Body of pancreas (tissue), 4 donors: ENCODE results near the gene CLEC16A.

Experiments used
- CTCF ChIP-seq, 7 experiments: fragments of 450-650 bp in 4 of 7; fragments of 200-600 bp in 3 of 7; sonication (generic) in 3 of 7; IDR thresholded peaks; one replicate each; pipeline ENCODE4 v1.5.1; 2016 to 2019; ENCODE audit warnings: antibody characterized with exemption in 7 of 7
- POLR2A ChIP-seq, 3 donors: fragments of 450-650 bp; IDR thresholded peaks; one replicate each; pipeline ENCODE4 v1.6.1; 2016; ENCODE audit warnings: antibody characterized with exemption in 3 of 3, mild to moderate bottlenecking in 2 of 3

- TF ChIP-seq CTCF (IDR thresholded peaks at IDR 0.05): no peak
- TF ChIP-seq POLR2A (IDR thresholded peaks at IDR 0.05): no peak
These were observed 57.2 kb downstream of the CLEC16A start for GRCh38 chr16:11001611-11002010.
